Mucosa of stomach (tissue), 1 donor: ENCODE data around the gene RAPGEF6.
"Not testable (repeated sequence)": the region's sequence is repeated elsewhere in the genome, so short reads cannot be mapped to it uniquely, and the experiment has no call there.

ENCODE experiments used
- H3K27me3 ChIP-seq: one replicate; pipeline ENCODE4 v1.7.0; 2013; ENCODE audit warnings: mild to moderate bottlenecking, low read length; ENCODE audit not compliant: control insufficient read depth, insufficient read depth
- H3K36me3 ChIP-seq: one replicate; pipeline ENCODE4 v1.7.0; 2013; ENCODE audit warnings: low read length; ENCODE audit not compliant: control insufficient read depth, insufficient read depth
- H3K4me1 ChIP-seq: one replicate; pipeline ENCODE4 v1.7.0; 2013; ENCODE audit warnings: mild to moderate bottlenecking, low read length; ENCODE audit not compliant: control insufficient read depth, insufficient read depth
- H3K4me3 ChIP-seq: one replicate; pipeline ENCODE4 v1.7.0; 2013; ENCODE audit warnings: low read length
- H3K9ac ChIP-seq: one replicate; pipeline ENCODE4 v1.7.0; 2013; ENCODE audit warnings: mild to moderate bottlenecking, low read length, moderate library complexity
- H3K9me3 ChIP-seq: one replicate; pipeline ENCODE4 v1.7.0; 2013; ENCODE audit warnings: mild to moderate bottlenecking, low read length, moderate library complexity; ENCODE audit not compliant: control insufficient read depth
- donor health status: Pancreatic carcinoma.

Gene RAPGEF6

DNA sequence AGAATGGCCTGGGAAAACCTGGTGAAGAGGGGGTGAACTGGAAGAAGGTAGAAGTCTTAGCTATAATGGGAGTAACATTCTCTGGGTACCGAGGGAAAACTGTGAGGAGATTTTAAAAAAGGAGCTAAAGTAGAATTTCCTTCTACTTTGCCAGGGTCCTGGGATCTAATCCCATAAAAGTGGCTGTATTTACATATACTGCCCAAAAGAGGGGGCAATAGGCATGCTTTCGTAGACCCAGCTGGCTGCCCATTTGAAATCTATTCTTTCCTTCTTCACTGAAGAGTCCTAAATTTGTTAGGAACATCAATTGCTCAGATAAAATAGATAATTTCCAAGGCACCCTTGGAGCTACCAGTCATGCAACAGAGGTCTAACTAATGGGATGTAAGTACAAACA lies 212.0 kb downstream of the RAPGEF6 start:
- H3K9ac ChIP-seq, result no peak overlapping the region
- no peaks in the 10 kb centered on the region for H3K9me3 ChIP-seq
- no peaks in the 10 kb centered on the region for H3K36me3 ChIP-seq
- no peaks in the 10 kb centered on the region for H3K4me1 ChIP-seq
- H3K27me3 ChIP-seq, result no peaks in the 10 kb centered on the region
- no peak overlapping the region for H3K4me3 ChIP-seq

DNA sequence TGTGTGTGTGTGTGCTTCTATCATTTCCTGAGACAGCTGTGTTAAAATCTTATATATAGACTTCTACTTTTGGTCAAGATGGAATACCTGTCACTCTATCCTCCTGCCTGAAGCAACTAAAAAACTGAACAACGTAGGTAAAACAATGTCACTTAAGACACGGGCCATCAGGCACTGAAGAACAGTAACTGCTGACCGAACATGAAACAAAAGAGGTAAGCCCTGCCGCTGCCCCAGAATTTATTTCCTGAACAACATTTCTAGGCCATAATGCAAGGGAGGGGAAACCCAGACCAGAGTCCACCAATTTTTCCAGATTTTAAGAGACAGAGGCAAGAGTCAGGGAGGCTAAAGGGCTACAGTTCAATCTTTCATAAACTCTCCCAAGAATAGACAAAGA lies 215.2 kb downstream of the RAPGEF6 start:
- H3K9me3 ChIP-seq, result no peaks in the 10 kb centered on the region
- no peaks in the 10 kb centered on the region for H3K27me3 ChIP-seq
- no peak overlapping the region for H3K9ac ChIP-seq
- H3K4me1 ChIP-seq, result no peaks in the 10 kb centered on the region
- H3K36me3 ChIP-seq, result no peaks in the 10 kb centered on the region
- no peak overlapping the region for H3K4me3 ChIP-seq

DNA sequence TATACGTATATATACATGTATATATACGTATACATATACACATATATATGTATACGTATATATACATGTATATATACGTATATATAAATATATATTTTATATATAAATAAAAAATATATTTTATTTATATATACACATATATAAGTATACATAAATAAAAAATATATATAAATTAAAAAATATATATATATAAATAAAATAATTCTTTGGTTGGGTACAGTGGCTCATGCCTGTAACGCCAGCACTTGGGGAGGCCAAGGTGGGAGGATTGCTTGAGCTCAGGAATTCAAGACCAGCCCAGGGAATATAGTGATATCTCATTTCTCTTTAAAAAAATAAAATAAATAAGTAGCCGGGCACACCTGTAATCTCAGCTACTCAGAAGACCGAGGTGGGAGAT lies 216.2 kb downstream of the RAPGEF6 start:
- H3K9me3 ChIP-seq, result no peaks in the 10 kb centered on the region
- no peaks in the 10 kb centered on the region for H3K4me1 ChIP-seq
- no peak overlapping the region for H3K9ac ChIP-seq
- H3K4me3 ChIP-seq, result no peak overlapping the region
- H3K36me3 ChIP-seq, result no peaks in the 10 kb centered on the region
- no peaks in the 10 kb centered on the region for H3K27me3 ChIP-seq

DNA sequence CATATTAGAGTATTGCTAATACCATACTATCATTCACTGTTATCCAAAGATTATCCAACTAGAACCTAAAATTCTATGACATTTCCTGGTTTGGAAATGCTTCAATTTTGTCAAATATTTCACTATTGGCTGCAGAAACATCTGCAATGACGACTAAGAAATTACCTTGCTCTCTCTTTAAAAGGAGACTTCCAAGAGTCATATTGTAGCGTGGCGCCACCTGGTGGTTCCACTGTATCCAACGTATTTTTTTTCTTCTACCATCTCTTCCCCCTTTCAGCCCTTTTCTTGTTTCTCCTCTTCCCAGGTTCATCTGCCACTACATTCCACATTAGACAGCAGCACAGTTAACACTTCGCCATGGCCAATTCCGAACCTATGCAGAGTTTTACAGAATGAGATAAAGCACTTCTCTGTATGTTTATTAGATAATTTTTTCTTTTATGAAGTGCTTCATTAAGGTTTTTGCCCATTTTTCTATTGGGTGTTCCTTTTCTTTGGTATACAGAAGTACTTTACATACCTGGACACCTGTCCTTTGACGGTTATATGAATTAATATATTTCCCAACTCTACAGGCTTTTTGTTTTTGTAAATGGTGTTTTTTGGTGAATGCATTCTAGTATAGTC lies 217.7 kb downstream of the RAPGEF6 start:
- Histone ChIP-seq H3K27me3 (no peaks in the 10 kb centered on the region), H3K9me3 (no peaks in the 10 kb centered on the region), H3K4me1 (no peaks in the 10 kb centered on the region), H3K36me3 (no peaks in the 10 kb centered on the region), H3K9ac (no peak overlapping the region), H3K4me3 (no peak overlapping the region)

DNA sequence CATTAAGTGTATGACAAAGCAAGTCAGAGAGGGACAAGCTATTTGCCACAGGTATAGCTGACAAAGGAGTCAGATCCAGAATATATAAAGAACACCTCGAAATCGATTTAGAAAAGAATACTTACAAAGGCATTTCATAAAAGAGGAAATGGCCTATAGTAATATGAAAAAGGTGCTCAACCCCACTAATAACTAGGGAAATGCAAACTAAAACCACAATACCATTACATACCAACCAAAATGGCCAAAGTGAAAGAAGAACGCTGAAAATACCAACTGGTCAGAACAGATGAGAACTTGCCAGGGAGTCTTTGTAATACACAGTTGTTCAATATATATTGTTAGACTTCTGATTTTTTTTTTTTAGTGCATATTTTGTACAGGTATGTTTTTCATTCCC lies 218.3 kb downstream of the RAPGEF6 start:
- Histone ChIP-seq H3K27me3 (no peaks in the 10 kb centered on the region), H3K9me3 (no peaks in the 10 kb centered on the region), H3K4me3 (no peak overlapping the region), H3K36me3 (no peaks in the 10 kb centered on the region), H3K4me1 (no peaks in the 10 kb centered on the region), H3K9ac (no peak overlapping the region)

DNA sequence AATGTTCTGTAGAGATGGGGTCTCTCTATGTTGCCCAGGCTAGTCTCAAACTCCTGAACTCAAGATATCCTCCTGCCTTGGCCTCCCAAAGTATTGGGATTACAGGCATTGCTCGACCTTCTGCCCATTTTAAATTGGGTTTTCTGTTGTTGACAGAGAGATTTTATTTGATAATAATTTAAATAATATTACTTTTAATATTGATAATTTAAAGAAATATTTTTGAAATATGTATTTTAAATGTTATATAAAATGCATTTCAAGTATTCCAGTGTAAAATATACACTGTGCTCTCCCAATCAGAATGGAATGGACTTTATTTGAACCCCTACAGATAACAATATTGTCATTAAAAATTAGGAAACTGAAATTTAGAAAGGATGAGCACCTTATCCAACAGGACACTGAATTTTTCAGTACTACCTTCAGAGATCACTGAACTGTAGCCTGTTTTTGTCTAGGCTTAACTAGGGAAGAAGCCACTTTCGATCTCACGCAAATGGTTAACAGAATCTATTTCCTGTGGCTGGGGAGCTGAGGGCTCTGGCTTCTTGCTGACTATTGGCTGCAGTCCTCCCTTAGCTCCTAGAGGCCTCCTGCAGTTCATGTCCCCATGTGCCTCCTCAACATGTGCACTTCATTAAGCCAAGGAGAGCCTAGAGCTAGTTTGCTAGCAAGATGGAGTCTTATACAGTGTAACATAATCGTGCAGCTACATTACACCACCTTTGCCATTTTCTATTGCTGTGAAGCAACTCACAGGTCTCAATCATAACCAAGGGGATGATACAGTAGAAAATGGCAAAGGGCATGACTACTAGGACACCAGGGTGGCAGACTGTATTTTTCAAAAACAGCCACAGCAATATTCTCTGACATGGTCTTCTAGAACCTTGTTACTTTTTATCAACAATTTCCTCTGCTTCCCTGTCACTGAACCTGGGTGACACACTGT lies 221.1 kb downstream of the RAPGEF6 start:
- Histone ChIP-seq H3K36me3 (no peaks in the 10 kb centered on the region), H3K4me3 (no peak overlapping the region), H3K4me1 (no peaks in the 10 kb centered on the region), H3K27me3 (no peaks in the 10 kb centered on the region), H3K9ac (no peak overlapping the region), H3K9me3 (no peaks in the 10 kb centered on the region)

DNA sequence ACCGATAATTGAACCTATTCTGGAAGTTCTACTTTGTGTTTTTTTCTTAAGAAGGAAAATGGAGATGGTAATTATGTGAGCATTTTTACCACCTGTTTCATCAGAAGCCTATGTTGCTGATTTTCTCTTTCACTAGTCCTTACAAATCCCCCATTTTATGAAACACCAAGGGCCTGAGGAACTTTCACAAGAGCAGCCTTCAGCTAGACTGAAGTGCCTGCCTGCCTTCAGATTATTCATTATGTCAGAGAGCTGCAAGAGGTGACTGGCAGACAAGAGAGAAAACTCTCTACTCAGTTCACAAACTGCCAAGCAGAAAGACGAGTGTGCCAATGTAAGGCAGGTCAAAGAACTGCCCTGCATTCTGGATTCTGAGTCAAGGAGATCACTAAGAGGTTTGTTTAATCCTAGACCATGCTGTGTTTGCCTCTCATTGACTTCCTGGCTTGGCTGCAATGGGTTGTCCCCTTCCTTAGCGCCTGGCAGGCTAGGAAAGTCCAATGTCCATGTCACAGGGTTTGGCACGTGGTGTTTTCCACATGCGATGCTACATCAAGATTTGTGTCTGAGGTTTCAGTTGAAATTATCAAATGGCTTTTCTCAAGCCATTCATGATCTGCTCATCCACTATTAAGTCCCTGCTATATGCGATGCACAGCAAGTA lies 227.9 kb downstream of the RAPGEF6 start:
- H3K4me1 ChIP-seq, result no peaks in the 10 kb centered on the region
- H3K36me3 ChIP-seq, result no peaks in the 10 kb centered on the region
- H3K9ac ChIP-seq, result no peak overlapping the region
- no peaks in the 10 kb centered on the region for H3K9me3 ChIP-seq
- H3K4me3 ChIP-seq, result no peak overlapping the region
- no peaks in the 10 kb centered on the region for H3K27me3 ChIP-seq

DNA sequence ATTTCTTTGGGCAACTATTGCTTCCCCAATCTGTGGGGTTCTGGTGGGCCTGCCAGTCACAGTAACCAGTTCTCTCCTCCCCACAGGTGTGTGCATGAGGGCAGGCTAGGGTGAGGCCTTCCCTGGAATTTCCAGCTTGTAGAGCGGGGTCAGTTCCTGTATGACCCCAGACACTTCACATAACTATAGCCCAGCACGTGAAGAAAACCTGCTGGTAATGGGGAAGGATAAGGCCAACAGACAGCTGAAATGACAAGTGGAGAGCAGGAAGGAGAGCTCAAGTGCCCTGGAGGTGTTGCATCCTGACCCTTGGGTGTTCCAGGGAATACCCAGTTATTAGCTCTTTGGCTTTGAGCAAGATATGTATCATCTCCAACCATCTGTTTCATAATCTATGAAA lies 229.0 kb downstream of the RAPGEF6 start:
- H3K4me3 ChIP-seq, result no peak overlapping the region
- no peak overlapping the region for H3K9ac ChIP-seq
- H3K9me3 ChIP-seq, result no peaks in the 10 kb centered on the region
- no peaks in the 10 kb centered on the region for H3K4me1 ChIP-seq
- no peaks in the 10 kb centered on the region for H3K36me3 ChIP-seq
- H3K27me3 ChIP-seq, result no peaks in the 10 kb centered on the region

DNA sequence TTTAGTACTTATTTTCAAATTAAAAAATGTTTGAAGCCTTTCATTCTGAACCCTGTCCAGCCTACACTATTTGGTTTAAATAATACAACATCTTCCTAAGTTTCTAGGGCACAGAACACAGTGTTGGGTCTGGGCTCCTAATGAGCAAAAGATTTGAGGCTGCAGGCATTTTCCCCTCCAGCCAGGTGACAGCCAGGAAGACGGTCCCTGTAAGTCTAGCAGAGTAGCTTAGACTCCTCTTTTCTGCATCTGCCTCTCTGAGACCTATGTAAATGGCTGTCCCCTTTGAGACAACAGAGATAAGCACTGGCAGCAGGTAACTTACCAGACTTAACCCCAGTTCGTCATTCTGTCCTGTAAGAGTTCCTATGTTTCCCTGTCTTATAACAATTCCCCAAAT lies 229.4 kb downstream of the RAPGEF6 start:
- H3K9me3 ChIP-seq, result no peaks in the 10 kb centered on the region
- H3K36me3 ChIP-seq, result no peaks in the 10 kb centered on the region
- H3K4me1 ChIP-seq, result no peaks in the 10 kb centered on the region
- H3K9ac ChIP-seq, result no peak overlapping the region
- no peaks in the 10 kb centered on the region for H3K27me3 ChIP-seq
- H3K4me3 ChIP-seq, result no peak overlapping the region

DNA sequence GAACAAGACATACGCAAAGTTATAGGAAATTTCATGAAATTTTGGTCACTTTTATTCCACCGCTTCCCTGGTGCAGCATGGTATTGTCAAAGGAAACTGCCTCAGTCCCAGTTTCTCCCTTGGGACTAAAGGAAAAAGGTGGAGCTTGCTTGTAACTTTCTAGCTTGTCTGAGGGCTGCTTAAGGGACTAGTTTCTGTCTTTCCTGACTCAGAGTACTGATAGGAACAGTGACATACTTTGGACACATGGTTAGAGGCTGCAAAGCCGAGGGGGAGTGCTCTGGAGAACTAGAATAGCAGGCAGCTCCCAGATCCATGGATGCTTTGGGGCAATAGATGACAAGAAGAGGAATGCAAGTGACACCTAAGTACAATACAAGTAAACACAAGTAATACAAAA lies 234.4 kb downstream of the RAPGEF6 start:
- Histone ChIP-seq H3K27me3 (no peaks in the 10 kb centered on the region), H3K4me3 (no peak overlapping the region), H3K9ac (no peak overlapping the region), H3K9me3 (no peaks in the 10 kb centered on the region), H3K4me1 (no peaks in the 10 kb centered on the region), H3K36me3 (no peaks in the 10 kb centered on the region)

DNA sequence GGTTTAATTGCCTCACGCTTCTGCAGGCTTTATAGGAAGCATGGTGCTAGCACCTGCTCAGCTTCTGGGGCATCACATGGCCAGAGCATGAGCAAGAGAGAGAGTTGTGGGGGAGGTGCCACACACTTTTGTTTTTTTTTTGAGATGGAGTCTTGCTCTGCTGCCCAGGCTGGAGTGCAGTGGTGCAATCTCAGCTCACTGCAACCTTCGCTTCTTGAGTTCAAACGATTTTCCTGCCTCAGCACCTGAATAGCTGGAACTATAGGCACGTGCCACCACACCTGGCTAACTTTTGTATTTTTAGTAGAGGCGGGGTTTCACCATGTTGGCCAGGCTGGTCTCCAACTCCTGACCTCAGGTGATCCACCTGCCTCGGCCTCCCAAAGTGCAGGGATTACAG lies 236.0 kb downstream of the RAPGEF6 start:
- H3K4me3 ChIP-seq, H3K27me3 ChIP-seq, H3K4me1 ChIP-seq, H3K9ac ChIP-seq, H3K9me3 ChIP-seq, H3K36me3 ChIP-seq: not testable (repeated sequence)

DNA sequence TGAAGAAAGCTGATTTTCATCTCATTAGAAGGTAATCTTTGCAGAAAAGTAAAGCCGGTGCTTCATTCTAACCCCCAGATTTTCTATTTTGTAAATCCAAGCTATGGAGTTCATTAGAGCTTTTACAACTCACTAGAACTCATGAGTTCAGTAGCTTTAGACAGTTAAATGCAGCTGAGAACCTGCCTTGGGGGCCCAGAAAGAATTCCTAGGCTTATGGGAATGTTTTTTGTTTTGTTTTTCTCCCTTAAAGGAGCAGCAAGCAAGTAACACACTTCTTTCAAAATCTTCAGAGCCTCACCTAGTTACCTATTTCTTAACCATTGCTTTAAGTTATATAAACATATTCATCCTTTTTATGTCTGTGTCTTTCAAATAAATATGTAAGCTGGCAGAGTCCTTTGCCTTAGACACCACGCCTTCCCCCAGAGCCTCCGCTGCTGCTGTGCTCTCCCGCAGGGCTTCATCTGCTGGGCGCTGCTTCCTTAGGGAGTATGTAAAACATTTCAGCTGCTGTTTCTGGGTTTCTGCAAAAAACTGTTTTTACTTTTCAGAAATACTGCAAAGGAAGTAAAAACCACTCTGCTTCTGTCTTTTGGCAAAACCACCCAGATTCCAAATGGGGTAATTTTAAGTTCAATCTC lies 238.3 kb downstream of the RAPGEF6 start:
- Histone ChIP-seq H3K4me3 (no peak overlapping the region), H3K9ac (no peak overlapping the region), H3K4me1 (peaks cover 18% of the 10 kb centered on the region), H3K36me3 (no peaks in the 10 kb centered on the region), H3K9me3 (no peaks in the 10 kb centered on the region), H3K27me3 (no peaks in the 10 kb centered on the region)
